H9 (cell line): ENCODE measurements around the gene WDR27. TPM values are rescaled to one million over a fixed set of nuclear protein-coding genes. Genes with fewer than 3 reads are reported as not detected.

Source experiments
- DNase-seq: peaks from one replicate; pipeline ENCODE4 v3.0.0-alpha.2; 2017
- H2AFZ ChIP-seq: one replicate; pipeline ENCODE4 v1.6.1; 2013; ENCODE audit warnings: mild to moderate bottlenecking, low read length, control low read depth, moderate library complexity
- H2AK5ac ChIP-seq: 2 replicates; pipeline ENCODE4 v1.6.1; 2013; ENCODE audit warnings: low read length, control low read depth, mixed read lengths; ENCODE audit not compliant: insufficient read length
- H2BK120ac ChIP-seq: one replicate; pipeline ENCODE4 v1.6.1; 2013; ENCODE audit warnings: low read depth, mild to moderate bottlenecking, low read length, control low read depth, inconsistent platforms; ENCODE audit not compliant: poor library complexity, severe bottlenecking
- H2BK12ac ChIP-seq: 2 replicates; pipeline ENCODE4 v1.6.1; 2013; ENCODE audit warnings: low read length, control low read depth, mixed read lengths, low read depth; ENCODE audit not compliant: insufficient read length
- H2BK15ac ChIP-seq: 2 replicates; pipeline ENCODE4 v1.6.1; 2013; ENCODE audit warnings: low read depth, low read length, control low read depth
- H2BK20ac ChIP-seq: one replicate; pipeline ENCODE4 v1.6.1; 2013; ENCODE audit warnings: low read depth, mild to moderate bottlenecking, low read length, control low read depth, inconsistent platforms; ENCODE audit not compliant: poor library complexity, severe bottlenecking
- H2BK5ac ChIP-seq: 2 replicates; pipeline ENCODE4 v1.6.1; 2013; ENCODE audit warnings: low read length, control low read depth, mixed read lengths; ENCODE audit not compliant: insufficient read length
- H3K14ac ChIP-seq: 2 replicates; pipeline ENCODE4 v1.6.1; 2013; ENCODE audit warnings: low read length, control low read depth; ENCODE audit not compliant: insufficient read depth
- H3K18ac ChIP-seq: 2 replicates; pipeline ENCODE4 v1.6.1; 2013; ENCODE audit warnings: low read depth, mild to moderate bottlenecking, mixed read lengths, low read length, control low read depth; ENCODE audit not compliant: insufficient read length
- H3K23ac ChIP-seq: 2 replicates; pipeline ENCODE4 v1.6.1; 2013; ENCODE audit warnings: low read length, control low read depth, mixed read lengths, low read depth; ENCODE audit not compliant: insufficient read length
- H3K23me2 ChIP-seq: 2 replicates; pipeline ENCODE4 v1.6.1; 2013; ENCODE audit warnings: low read depth, mild to moderate bottlenecking, mixed read lengths, low read length, control low read depth; ENCODE audit not compliant: insufficient read length, poor library complexity, severe bottlenecking
- H3K27ac ChIP-seq: 2 replicates; pipeline ENCODE4 v1.5.1; 2013; ENCODE audit warnings: low read length, control low read depth, mixed read lengths, low read depth; ENCODE audit not compliant: insufficient read length
- H3K27me3 ChIP-seq: 2 replicates; pipeline ENCODE4 v1.6.1; 2013; ENCODE audit warnings: low read length, control low read depth, inconsistent platforms; ENCODE audit not compliant: insufficient read depth
- H3K4ac ChIP-seq: 2 replicates; pipeline ENCODE4 v1.6.1; 2013; ENCODE audit warnings: low read depth, mild to moderate bottlenecking, control low read depth, inconsistent platforms, low read length, moderate library complexity
- H3K4me1 ChIP-seq: 2 replicates; pipeline ENCODE4 v1.6.1; 2013; ENCODE audit warnings: low read length, control low read depth, inconsistent platforms; ENCODE audit not compliant: insufficient read depth
- H3K4me2 ChIP-seq: 2 replicates; pipeline ENCODE4 v1.6.1; 2013; ENCODE audit warnings: low read length, control low read depth, mixed read lengths; ENCODE audit not compliant: insufficient read length, insufficient read depth
- H3K56ac ChIP-seq: 2 replicates; pipeline ENCODE4 v1.6.1; 2013; ENCODE audit warnings: low read depth, mild to moderate bottlenecking, mixed read lengths, low read length, control low read depth; ENCODE audit not compliant: insufficient read length
- H3K79me1 ChIP-seq: 2 replicates; pipeline ENCODE4 v1.6.1; 2013; ENCODE audit warnings: low read depth, mild to moderate bottlenecking, moderate library complexity, low read length, control low read depth, inconsistent platforms; ENCODE audit not compliant: insufficient read depth, poor library complexity, severe bottlenecking
- H3K79me2 ChIP-seq: 2 replicates; pipeline ENCODE4 v1.6.1; 2013; ENCODE audit warnings: low read length, control low read depth, inconsistent platforms; ENCODE audit not compliant: insufficient read depth
- H3K9ac ChIP-seq: 2 replicates; pipeline ENCODE4 v1.6.1; 2013; ENCODE audit warnings: low read length, control low read depth, mixed read lengths; ENCODE audit not compliant: insufficient read length; ENCODE audit errors: extremely low read depth
- H3K9me3 ChIP-seq: one replicate; pipeline ENCODE4 v1.6.1; 2013; ENCODE audit warnings: low read depth, low read length, inconsistent platforms; ENCODE audit not compliant: control insufficient read depth
- H3T11ph ChIP-seq: one replicate; pipeline ENCODE4 v1.6.1; 2013; ENCODE audit warnings: mild to moderate bottlenecking, low read length, control low read depth, inconsistent platforms
- H4K20me1 ChIP-seq: one replicate; pipeline ENCODE4 v1.6.1; 2013; ENCODE audit not compliant: control insufficient read depth, insufficient read length, insufficient read depth
- H4K5ac ChIP-seq: 2 replicates; pipeline ENCODE4 v1.6.1; 2013; ENCODE audit warnings: low read depth, mild to moderate bottlenecking, mixed read lengths, low read length, control low read depth; ENCODE audit not compliant: insufficient read length
- H4K8ac ChIP-seq: replicated peaks from 2 replicates; pipeline ENCODE4 v1.6.1; 2013; ENCODE audit warnings: low read length, control low read depth, mixed read lengths, low read depth; ENCODE audit not compliant: insufficient read length
- H4K91ac ChIP-seq: 2 replicates; pipeline ENCODE4 v1.6.1; 2013; ENCODE audit warnings: low read depth, mild to moderate bottlenecking, moderate library complexity, mixed read lengths, low read length, control low read depth; ENCODE audit not compliant: insufficient read length
- H3K27ac Mint-ChIP-seq, 3 experiments: 2 replicates in 2 of 3; 3 replicates in 1 of 3; pipeline ENCODE4 v1.8.0; 2020 to 2021; ENCODE audit warnings: mixed read lengths in 3 of 3, mild to moderate bottlenecking in 1 of 3, moderate library complexity in 1 of 3
- H3K27me3 Mint-ChIP-seq: 2 replicates; pipeline ENCODE4 v1.8.0; 2021; ENCODE audit warnings: low read depth, mild to moderate bottlenecking, moderate library complexity, mixed read lengths
- H3K36me3 Mint-ChIP-seq, 3 experiments: 2 replicates in 2 of 3; 3 replicates in 1 of 3; pipeline ENCODE4 v1.8.0; 2020 to 2021; ENCODE audit warnings: low read depth in 3 of 3, mixed read lengths in 3 of 3; ENCODE audit not compliant: insufficient read depth in 1 of 3
- H3K4me1 Mint-ChIP-seq, 2 experiments: 2 replicates each; pipeline ENCODE4 v1.8.0; 2020; ENCODE audit warnings: mixed read lengths in 2 of 2
- H3K4me3 Mint-ChIP-seq, 2 experiments: 2 replicates in 1 of 2; 3 replicates in 1 of 2; pipeline ENCODE4 v1.8.0; 2020 to 2021; ENCODE audit warnings: mild to moderate bottlenecking in 2 of 2, mixed read lengths in 2 of 2, moderate library complexity in 1 of 2
- H3K9me3 Mint-ChIP-seq, 2 experiments: 2 replicates in 1 of 2; 3 replicates in 1 of 2; pipeline ENCODE4 v1.8.0; 2020; ENCODE audit warnings: mild to moderate bottlenecking in 2 of 2, mixed read lengths in 2 of 2, moderate library complexity in 1 of 2
- WGBS: extraction: QIAGEN DNeasy Blood & Tissue Kit; methylation state at CpG from one replicate; pipeline ENCODE4 v1.1.7; 2013; ENCODE audit warnings: missing lambda C conversion rate, low lambda C conversion rate, mixed read lengths; ENCODE audit not compliant: insufficient read length; ENCODE audit errors: extremely low coverage; 5-methylcytosine and 5-hydroxymethylcytosine counted together
- total RNA-seq: library from RNA; stranded (reverse); gene quantifications from 2 replicates; pipeline ENCODE4 v1.2.1, GENCODE V29; 2021
- TF ChIP-seq, protein P1 (sequence below): fragments of 200-600 bp; sonication (generic); conservative IDR thresholded peaks from 3 replicates; pipeline ENCODE4 v1.8.0; 2021; ENCODE audit warnings: antibody characterized with exemption, mild to moderate bottlenecking

WDR27 gene
- total RNA-seq, 1 experiment from 2014 or later = 48.7 TPM

DNA sequence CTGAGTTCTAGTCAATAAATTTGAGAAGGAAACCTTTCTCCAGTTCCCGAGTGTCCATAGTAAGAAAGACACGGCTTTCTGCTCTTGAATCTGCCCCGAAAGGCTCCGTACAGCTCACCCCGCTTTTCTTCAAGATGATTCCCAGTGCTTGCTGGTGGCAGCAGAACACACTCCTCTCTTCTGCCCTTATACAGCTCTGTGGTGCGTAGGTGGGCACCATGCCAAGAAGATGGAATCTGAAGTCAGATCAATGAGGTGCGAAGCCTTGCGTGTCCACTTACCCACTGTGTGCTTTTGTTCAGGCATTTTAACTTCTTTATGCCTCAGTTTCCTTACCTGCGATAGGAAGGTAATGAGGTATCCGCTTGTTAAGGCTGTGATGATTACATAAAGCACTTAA, 142.2 kb downstream of the WDR27 start:
- no peaks in the 10 kb centered on the region for H3K79me2 ChIP-seq
- no peaks in the 10 kb centered on the region for H3K9me3 ChIP-seq
- no peak overlapping the region for H3K14ac ChIP-seq
- H3K27ac ChIP-seq = no peak overlapping the region
- H3K18ac ChIP-seq = no peak overlapping the region
- no CpG with 5 or more reads among the region's 10 CpGs for WGBS
- H2BK15ac ChIP-seq = no peak overlapping the region
- H3K4me2 ChIP-seq = no peak overlapping the region
- no peak overlapping the region for H3K9ac ChIP-seq
- H2BK12ac ChIP-seq = no peak overlapping the region
- no peak overlapping the region for H2BK5ac ChIP-seq
- H4K91ac ChIP-seq = no peak overlapping the region
- no peaks in the 10 kb centered on the region for H3K27me3 Mint-ChIP-seq
- H2AK5ac ChIP-seq = no peak overlapping the region
- H3K23me2 ChIP-seq = no peaks in the 10 kb centered on the region
- peaks cover 7 to 23% (median 10%) of the 10 kb centered on the region in 3 experiments; a peak in 5 of 7 replicates for H3K36me3 Mint-ChIP-seq
- no peaks in the 10 kb centered on the region for H3K9me3 Mint-ChIP-seq
- TF ChIP-seq, protein P1, sequence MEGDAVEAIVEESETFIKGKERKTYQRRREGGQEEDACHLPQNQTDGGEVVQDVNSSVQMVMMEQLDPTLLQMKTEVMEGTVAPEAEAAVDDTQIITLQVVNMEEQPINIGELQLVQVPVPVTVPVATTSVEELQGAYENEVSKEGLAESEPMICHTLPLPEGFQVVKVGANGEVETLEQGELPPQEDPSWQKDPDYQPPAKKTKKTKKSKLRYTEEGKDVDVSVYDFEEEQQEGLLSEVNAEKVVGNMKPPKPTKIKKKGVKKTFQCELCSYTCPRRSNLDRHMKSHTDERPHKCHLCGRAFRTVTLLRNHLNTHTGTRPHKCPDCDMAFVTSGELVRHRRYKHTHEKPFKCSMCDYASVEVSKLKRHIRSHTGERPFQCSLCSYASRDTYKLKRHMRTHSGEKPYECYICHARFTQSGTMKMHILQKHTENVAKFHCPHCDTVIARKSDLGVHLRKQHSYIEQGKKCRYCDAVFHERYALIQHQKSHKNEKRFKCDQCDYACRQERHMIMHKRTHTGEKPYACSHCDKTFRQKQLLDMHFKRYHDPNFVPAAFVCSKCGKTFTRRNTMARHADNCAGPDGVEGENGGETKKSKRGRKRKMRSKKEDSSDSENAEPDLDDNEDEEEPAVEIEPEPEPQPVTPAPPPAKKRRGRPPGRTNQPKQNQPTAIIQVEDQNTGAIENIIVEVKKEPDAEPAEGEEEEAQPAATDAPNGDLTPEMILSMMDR = no peak
- H2AFZ ChIP-seq = no peak overlapping the region
- DNase-seq = no peak
- H3K27me3 ChIP-seq = no peaks in the 10 kb centered on the region
- no peak overlapping the region for H4K8ac ChIP-seq
- H3K79me1 ChIP-seq = no peaks in the 10 kb centered on the region
- H4K5ac ChIP-seq = no peak overlapping the region
- no peak overlapping the region for H2BK120ac ChIP-seq
- no peaks in the 10 kb centered on the region for H4K20me1 ChIP-seq
- no peaks in the 10 kb centered on the region for H3K4me1 ChIP-seq
- no peak overlapping the region for H3T11ph ChIP-seq
- no peak overlapping the region for H3K56ac ChIP-seq
- no peak overlapping the region for H2BK20ac ChIP-seq
- no peak overlapping the region for H3K27ac Mint-ChIP-seq
- no peak overlapping the region for H3K4me3 Mint-ChIP-seq
- peaks cover 3 to 4% of the 10 kb centered on the region in 2 experiments; a peak in 2 of 4 replicates for H3K4me1 Mint-ChIP-seq
- no peak overlapping the region for H3K23ac ChIP-seq
- H3K4ac ChIP-seq = no peak overlapping the region
